Stimulated activated CD4-positive, alpha-beta T cell treated with anti-CD3 and anti-CD28 coated beads, Interleukin-4, amount 100 ng/mL, for 24 hours (primary cell): ENCODE measurements around the gene JAKMIP2.
"Not testable (repeated sequence)": the region's sequence is repeated elsewhere in the genome, so short reads cannot be mapped to it uniquely, and the experiment has no call there.

Experiments
- DNase-seq: peaks from one replicate; pipeline ENCODE4 v3.0.0-alpha.2; 2020

The JAKMIP2 gene

DNA sequence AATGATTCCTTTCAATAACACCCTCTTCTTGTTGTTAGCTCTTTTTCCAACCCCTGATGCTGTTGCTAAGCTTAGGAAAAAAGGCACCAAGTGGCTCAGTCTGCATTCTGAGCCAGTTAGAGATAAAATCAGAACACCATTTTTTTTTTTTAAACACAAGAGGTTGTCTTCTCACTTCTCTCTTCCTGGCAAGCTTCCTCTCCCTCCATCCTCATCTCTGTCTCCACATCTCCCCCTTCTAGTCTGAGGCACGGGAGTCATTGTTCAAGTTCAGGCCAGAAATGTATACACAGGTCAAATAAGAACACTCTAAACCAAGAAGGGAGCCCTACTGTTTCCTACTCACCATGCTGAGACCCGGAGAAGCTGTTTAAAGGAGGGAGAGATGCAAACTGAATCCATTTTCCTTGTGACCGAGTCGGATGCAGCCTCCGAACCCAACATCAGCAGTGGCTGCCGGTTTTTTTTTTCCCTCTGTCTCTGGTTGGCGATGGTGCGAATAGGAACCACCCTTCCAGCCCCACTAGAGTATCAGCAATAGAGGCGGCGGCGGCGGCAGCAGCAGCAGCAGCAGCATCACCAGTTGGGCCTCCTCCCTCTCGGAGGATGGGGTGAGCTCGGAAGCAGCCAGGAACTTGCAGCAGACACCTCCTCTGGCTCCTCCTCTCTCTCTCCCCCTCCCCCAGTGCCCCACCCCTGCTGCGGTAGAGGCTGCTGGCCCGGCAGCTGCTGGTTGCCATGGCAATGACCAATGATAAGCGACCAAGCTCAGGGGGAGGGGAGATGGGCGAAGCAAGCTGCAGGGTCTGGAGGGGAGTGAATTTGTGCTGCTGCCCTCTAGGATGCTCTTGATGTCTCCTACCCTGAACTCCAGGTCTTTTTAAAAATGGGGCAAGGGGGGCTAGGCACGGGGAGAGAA lies at the start of gene JAKMIP2:
TSS of gene JAKMIP2 (minus strand) at position 619 of the 919 bp plus-strand sequence. CDS start 110,922 bp downstream, outside the sequence.
- peak; percentile 86 for DNase-seq

DNA sequence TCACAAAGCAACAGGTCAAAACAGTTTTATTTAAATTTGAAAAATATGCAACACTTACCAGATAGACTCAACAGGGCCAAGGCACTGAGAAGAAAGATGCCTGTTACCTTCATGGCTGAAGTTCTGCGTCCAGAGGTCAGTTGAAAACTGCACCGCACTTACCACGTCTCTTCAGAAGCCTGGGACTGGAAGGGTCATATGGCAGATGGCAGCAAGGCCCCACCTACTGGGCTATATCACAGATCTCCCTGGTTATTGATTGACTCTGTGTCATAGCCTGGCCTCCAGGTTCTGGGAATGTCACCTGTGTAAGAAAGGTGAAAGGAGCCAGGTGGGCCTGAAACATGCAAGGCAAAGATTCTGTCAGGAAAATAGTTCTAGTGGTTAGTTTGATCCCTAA lies 48.9 kb upstream of the JAKMIP2 start, which contains the start of gene SPINK1:
TSS of gene SPINK1 (minus strand) at position 207 of the 400 bp plus-strand sequence. CDS start at position 113, 94 bp downstream.
- DNase-seq: no peak

DNA sequence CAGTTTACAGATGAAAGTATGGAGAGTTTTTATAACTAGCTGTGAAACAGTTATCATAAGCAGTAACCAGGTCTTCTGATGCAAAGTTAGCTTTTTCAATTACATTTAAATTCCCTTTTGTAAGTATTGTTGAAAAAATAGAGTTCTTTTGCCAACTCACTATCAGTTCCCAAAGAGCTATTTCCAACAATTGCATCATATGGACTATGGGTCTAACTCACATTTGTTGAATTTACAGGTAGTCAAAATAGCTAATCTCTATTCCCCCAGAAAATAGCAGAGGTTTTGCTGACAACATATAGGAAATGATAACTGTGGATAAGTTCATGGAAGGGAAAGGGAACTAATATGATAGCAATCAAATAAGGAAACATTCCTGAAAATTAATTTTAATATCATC lies 47.5 kb upstream of the JAKMIP2 start:
- DNase-seq: no peak

DNA sequence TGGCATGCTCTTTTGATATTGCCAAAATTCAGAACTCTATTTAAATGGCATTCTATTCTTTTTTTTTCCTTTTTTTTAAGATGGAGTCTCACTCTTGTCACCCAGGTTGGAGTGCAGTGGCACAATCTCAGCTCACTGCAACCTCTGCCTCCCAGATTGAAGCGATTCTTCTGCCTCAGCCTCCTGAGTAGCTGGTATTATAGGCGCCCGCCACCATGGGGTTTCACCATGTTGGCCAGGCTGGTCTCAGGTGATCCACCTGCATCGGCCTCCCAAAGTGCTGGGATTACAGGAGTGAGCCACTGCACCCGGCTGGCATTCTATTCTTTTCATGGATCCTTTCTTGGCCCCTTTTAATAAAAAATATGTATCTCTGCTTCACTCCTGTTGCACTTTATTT lies 44.5 kb upstream of the JAKMIP2 start:
- not testable (repeated sequence) for DNase-seq

DNA sequence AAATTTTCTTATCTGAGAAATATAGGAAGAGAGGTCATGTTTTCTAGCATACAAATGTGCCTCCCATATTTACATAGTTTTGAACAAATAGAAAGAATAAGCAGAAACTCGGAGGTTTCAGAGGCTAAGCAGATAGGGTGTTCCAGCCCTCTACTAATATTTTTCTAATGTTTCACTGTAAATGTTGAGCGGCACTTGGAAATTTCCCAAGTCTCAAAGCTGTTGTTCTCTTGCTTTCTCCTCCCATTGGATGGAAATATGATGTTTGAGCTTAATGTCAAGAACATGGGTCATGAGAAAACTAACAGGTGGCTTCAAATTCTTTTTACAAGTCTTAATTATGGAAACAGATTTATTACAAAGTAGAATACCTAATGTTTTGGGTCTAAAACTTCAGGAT lies 43.8 kb upstream of the JAKMIP2 start:
- DNase-seq: no peak

DNA sequence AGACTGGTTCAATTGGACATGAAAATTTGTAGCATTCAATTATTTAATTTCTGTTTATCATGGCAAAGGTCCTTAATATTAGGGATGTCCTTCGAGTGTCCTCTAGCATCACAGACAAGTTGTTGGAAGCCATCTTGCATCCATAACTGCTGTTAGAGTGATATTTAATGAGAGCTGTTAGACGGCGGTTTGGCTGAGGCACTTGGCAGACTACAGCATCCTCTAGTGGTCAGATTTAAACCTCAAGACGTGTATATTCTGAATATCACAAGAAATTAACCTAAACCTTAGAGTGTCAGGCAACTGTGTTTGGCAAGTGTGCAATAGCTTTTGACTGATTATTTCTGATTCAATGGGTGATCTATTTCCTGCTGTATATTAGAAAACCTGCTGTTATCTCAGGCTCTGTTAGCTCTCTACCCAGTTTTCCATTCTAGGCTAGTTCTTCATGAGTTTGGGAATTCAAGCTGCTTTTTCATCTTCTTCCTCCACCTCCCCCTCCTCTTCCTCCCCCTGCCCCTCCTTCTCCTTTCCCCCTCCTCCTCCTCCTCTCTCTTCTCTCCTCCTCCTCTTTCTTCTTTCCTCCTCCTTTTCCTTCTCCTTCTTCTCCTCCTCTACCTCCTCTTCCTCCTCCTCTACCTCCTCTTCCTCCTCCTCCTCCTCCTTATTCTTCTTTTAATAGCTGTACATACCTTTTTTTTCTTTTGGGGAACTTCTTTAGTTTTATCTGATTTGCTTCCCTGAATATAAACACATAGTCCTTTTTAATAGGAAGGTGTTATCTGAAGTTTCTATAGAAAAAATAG lies 40.4 kb upstream of the JAKMIP2 start:
- peak; percentile 35 for DNase-seq

DNA sequence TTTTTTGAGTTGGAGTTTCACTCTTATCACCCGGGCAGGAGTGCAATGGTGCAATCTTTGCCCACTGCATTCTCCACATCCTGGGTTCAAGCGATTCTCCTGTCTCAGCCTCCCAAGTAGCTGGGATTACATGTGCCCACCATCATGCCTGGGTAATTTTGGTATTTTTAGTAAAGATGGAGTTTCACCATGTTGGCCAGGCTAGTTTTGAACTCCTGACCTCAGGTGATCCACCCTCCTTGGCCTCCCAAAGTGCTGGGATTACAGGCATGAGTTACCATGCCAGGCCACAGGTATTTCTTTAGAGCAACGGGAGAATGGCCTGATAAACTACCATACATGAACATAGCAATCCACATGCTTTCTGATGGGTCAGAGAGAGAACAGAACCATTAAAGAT lies 39.7 kb upstream of the JAKMIP2 start:
- DNase-seq: not testable (repeated sequence)

DNA sequence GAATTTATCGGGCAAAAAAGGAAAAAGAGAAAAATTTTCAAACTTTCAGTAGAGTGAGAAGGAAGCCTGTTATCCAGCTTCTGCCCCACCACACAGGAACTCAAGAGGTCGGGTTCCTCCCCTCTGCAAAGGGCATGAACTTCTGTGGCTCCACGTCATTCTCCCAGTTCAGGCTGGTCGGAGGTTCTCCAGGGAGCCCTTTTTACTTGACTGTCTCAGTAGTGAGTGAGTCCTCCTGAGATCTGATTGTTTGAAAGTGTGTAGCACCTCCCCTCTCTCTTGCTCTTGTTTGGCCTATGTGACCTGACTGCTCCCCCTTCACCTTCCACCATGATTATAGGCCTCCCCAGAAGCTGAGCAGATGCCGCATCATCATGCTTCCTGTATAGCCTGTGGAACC lies 39.2 kb upstream of the JAKMIP2 start:
- DNase-seq: no peak

DNA sequence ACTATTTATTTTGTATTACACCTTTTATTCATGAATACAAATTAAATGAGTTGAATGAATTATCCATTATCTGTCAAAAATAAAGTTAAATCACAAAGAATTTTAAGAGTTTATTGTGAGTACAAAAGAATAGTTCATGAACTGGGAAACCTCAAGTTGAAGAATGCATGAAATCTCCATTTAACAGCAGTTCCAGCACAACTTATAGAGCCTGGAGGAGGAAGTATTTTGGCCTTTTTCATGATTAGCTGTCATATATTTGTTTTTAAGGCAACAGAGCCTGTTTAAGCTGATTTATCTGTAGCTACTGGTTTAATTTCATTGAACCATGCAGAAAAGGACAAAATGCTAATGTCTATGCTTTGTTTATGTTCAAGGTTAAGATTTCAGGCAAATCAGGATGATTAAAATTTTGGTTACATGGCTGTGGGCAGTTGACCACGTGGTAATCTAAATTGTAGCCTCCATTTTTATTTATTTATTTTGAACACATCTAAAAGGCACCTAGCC lies 36.8 kb upstream of the JAKMIP2 start:
- DNase-seq: no peak

DNA sequence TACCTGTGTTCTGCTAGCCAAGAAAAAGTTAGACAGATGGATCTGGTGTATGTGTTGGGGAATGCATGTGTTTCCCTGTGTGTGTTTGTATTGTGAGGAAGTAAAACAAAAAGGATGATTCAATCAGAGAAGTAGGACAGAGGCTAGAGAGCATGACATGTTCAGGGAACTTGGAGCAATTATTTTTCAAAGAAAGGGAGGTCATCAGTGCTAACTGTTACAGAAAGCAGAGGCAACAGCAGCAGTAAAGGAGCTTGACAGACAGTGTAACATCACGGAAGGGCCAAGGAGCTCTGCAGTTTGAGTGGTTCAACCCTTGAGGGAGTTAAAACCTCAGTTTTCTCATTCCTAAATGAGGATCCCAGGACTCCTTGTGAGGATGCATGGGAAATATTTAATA lies 35.8 kb upstream of the JAKMIP2 start:
- no peak for DNase-seq

DNA sequence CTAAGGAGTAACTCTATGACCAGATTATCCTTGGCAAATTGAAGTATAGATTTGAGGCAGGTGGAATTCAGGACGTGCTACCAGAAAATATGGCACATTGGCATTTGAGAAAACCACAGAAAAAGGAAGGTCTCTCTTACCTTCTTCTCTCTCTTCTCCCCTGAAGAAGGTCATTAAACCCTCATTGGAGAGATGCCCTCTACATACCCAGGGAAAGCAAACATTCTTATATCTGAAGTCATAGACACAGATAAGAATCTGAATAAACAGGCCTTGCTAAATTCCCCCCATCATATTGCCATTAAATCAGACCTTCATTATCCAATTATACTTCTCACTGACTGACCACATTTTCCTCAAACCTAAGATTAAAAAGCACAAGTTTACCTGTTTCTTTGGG lies 31.2 kb upstream of the JAKMIP2 start:
- DNase-seq: no peak

DNA sequence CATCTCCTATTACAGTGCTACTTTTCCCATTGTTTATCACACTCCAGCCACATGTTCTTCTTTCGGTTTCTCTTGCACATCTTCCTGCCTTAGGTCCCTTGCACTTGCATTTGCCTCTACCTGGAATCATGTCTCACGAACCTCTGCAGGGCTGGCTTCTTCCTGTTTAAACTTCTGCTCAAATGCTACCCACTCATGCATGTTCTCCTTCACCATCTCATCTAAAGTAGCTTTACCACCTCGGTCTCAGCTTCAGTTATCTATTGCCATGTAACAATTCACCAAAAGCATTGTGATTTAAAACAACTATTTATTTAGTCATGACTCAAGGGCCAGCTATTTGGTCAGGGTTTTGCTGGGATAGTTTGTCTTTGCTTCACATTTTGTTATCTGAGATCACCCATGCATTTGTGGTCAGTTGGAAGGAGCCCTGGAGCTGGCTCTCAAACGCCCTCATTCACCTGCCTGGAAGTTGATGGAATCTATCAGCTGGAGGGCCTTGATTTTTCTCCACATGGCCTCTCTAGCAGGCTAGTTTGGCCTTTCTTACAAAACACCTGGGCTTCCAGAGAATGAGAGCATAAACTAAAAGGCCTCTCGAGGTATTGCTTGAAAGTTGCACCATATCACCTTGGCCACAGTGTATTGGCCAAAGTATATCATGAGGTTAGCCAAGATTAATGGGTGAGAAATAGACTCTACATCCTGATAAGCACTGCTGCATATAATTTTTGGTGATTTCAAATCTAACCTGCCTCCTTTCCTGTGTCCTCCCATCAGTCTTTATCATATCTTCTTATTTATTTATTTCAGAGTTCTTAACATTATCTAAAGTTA lies 27.5 kb upstream of the JAKMIP2 start:
- no peak for DNase-seq

DNA sequence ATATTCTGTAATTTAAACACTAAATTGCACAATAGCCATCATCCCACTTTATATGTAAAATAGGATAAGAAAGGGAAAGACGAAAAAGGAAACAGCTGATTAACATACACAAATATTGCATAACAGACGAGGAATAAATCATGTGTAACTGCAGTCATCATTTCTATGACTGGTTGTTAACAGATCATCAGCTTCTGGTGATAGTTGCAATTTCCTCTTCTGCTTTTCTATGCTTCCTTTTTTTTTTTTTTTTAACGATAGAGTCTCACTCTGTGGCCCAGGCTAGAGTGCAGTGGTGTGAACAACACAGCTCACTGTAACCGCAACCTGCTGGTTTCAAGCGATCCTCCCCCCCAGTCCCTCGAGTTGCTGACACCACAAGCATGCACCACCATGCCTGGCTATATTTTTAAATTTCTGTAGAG lies 22.5 kb upstream of the JAKMIP2 start:
- DNase-seq: peak; percentile 35

DNA sequence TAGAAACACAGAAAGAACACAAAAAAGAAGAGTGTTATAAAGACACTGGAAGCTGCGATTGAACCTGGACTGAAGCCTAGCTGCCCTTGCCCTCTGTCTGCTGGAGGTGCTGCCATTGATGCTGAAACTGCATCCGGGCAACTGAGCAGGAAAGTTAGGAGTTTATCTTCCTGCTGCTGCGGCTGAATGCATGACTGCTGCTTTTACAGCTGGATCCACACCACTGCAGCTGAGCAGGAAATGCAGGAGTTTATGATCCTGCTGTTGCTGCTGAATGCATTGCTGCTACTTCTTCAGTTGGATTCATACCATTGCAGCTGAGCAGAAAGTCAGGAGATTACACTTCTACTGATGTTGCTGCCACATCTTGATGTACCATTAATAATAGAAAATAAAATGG lies 21.8 kb upstream of the JAKMIP2 start:
- DNase-seq: no peak

DNA sequence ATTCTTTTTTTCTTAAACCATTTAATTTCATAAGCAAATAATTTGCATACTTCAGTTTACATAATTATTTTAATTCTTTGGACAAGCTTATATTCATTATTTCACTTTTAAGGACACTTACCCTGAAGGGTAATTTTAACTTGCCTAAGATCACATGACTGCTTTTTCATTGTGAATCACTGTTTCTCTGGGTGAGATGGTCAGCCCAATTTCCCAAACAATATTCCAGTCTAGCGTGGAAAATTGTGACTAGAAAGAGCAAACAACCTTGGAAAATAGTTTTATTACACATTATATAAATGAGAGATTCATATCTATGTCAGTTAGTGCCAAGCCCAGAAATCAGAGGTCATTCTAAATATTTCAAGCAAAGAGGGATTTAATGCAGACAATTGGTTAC lies 21.4 kb upstream of the JAKMIP2 start:
- DNase-seq: no peak

DNA sequence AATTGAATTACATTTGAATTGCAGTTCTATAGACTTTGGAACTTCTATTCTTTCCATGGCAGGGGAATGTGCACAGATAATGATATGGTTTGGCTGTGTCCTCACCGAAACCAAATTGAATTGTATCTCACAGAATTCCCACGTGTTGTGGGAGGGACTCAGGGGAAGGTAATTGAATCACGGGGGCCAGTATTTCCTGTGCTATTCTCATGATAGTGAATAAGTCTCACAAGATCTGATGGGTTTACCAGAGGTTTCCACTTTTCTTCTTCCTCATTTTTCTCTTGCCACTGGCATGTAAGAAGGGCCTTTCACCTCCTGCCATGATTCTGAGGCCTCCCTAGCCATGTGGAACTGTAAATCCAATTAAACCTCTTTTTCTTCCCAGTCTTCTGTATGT lies 20.6 kb upstream of the JAKMIP2 start:
- not testable (repeated sequence) for DNase-seq

DNA sequence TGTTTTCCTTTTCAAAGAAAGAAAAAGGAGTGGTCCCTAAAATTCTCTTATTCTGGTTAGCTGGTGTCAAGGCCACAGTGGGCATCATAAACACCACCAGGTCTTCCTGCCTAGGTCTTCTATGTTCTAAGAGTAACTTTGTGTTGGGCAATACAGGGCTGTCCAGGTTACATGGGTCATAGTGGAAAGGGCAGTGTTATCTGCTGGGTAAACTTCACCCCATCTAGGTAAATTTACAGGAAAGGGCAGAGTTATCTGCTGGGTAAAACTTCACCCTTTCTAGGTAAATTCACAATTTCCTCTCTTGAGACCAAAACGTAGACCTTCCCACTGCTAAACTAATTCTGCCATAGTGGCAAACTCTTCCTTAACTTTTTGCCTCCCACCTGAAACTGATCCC lies 18.9 kb upstream of the JAKMIP2 start:
- DNase-seq: no peak

DNA sequence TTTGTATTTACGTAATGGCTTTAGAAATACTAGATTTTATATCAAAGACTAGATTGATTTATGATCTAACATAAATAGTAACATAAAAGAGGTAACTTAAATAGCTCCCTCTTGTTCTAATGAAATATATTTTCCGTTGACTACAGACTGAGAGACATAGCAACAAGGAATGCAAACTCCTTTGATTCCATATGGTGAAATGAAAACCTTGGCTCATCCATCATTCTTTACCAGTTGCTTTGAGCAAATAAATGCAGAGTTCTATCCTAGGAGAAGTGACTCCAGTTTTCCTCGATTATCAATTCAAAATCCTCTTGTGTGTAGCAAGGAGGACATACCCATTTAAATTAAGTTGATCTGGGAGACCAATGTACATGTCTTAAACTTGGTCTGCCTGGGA lies 18.0 kb upstream of the JAKMIP2 start:
- DNase-seq: no peak

DNA sequence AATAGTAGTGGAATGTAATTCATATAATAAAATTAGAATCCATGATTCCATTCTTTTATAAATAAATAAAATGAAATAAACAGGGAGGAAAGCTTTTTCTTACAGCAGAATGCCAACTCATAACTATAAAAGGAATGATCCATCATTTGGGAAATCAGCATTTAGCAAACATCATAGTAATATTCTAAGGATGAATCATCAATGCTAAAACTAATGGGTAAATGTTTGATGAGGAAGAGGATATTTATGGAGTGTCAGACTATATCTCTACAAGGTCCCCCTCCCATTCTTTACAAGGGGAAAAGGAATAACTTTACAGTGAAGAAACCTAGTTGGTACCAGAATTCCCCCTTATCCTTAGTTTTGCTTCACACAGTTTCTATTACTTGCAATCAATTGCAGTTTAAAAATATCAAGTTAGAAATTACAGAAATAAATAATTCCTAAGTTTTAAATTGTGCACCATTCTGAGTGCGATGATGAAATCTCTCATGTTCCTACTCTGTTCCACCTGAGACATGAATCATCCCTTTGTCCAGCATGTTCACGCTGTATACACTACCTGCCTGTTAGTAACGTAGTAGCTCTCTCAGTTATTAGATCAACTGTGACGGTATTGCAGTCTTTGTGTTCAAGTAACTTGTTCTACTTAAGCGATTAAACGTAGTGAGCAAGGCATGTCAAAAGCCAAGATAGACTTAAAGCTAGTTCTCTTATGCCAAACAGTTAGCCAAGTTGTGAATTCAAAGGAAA lies 14.2 kb upstream of the JAKMIP2 start:
- no peak for DNase-seq

DNA sequence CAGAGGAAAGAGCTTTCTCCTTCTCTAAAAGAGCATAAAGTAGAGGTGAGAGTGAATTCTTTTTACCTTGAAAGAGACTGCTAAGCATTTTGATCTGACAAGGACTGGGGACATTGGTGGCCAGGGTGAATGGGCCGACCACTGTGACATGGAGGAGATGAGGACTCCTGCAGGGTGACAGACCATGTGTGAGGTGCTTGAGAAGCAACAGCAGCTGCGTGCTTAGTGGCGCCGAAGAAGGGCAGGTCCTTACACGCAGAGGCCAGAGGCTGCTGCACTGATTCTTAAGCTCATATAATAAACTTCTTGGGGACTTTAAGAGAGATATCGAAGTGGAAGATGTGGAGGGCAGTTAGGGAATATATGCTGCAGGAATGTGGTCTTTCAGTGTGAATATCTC lies 8.7 kb upstream of the JAKMIP2 start:
- DNase-seq: no peak

DNA sequence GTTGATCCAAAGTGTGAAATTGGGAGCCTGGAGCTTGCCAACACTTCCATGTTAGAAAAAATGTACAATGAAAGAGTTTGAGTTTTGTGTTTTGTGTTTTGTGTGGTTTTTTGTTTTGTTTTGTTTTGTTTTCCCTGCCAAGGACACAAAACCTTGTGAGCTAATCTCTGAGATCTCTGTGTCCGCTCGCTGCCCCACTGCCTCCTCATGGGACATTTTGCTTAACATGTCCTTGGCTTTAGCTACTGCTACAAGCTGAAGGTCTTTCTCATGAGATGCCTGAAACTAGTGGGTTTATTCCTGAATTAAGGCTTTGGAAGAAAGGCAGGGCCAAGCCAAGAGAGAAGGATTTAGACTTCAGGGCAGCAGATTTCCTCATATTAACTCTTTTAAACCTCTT lies 7.3 kb upstream of the JAKMIP2 start:
- no peak for DNase-seq

DNA sequence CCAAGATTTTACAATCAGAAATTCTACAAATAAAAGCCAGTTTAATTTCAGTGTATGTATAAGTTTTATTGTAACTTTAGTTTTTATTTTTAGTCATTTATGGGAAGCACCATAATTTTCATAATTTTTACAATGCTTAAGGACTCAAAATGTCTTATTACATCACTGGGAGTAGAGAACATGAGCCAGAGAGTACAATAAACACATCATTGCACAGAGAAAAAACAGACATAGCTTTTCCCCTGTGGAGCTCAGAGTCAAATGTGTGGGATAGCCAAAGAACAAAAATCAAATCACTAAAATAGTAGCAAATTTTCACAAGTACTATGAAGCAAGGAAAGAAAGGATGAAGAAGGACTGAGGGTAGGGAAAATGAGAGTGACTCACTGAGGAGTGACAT lies 5.5 kb upstream of the JAKMIP2 start:
- no peak for DNase-seq
